ENCODE data around the gene RRP1B.
"Not testable (repeated sequence)": the region's sequence is repeated elsewhere in the genome, so short reads cannot be mapped to it uniquely, and the experiment has no call there.

RRP1B gene

GRCh38 chr21:43699492-43699777 is 40.1 kb downstream of the RRP1B start:
- not testable (repeated sequence) for H3K9me3 Mint-ChIP-seq, H3K27ac Mint-ChIP-seq, H3K27me3 Mint-ChIP-seq, H3K4me3 Mint-ChIP-seq
- Mint-ChIP-seq H3K4me1 (peaks cover 18% of the 10 kb centered on the region), H3K36me3 (peaks cover 15% of the 10 kb centered on the region)

DNA sequence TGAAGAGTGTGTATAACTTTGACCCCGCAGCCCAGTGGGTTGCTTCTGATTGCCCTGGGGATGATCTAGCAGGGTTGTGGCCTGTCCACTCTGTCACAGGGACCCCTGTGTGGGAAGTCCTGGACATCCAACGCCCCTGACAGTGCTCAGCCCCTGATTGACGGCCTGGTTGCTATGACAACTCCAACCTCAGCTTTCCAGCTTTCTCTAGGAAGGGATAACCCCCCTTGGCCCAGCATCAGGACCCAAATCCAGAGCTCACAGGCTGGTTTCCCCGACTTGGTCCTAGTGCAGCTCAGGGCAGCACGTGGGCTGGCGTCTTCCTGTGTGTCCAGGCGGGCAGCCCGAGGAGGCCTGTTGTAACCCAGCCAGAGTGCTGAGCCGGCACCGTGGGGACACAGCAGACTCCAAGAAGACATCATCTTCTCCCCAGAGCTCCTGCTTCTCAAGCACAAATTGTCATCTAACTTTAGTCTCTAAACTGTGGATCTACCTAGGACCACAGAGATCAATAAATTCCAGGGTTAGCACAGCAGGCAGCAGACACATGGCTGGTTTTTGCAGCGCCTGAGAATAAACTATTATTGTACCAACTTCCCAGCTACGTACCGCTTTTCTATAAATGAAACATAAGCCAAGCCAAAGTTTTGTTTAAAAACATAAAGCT is 40.7 kb downstream of the RRP1B start:
- Mint-ChIP-seq H3K36me3 (peaks cover 13% of the 10 kb centered on the region), H3K27ac (no peak overlapping the region), H3K4me1 (peaks cover 18% of the 10 kb centered on the region), H3K4me3 (no peak overlapping the region), H3K9me3 (no peaks in the 10 kb centered on the region), H3K27me3 (peaks cover 1% of the 10 kb centered on the region)

DNA sequence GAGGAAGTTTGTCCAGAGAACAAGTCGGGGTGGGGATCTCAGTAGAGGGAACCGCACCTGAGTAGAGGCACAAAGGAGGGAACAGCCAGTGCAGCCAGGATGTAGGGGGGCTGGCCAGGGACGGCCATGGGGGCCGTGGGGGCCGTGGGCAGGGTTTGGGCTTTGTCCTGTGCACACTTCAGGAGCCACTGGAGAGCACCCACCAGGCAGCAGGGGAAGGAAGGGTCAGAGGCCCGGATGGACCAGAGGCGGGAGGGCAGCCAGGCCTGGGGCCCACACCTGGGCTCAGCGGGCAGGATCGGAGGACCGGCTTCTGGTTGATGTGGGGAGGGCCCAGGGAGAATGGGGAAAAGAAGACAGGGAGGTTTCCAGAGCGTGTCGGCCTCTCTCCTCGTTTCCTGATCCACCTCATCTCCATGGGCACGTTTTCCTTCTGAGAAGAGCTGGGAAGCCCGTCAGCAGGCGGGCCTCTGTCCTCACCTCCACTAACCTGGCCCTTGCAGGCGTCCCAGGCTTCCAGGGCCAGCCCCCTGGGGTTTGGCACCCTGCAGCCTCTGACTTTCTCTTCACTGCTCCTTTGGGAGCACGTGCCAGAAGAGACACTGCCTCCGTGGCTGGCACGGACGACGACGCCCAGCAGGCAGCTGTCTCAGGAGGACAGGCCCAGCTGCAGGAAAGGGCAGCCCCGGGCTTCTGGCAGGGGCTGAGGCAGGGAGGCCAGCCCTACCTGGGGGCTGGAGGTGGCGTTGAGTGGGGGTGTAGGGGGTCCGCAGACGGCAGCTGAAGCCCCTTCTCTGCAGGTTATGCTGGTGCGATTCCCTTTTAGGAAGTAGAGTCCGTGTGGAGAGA is 42.8 kb downstream of the RRP1B start:
- Mint-ChIP-seq H3K27me3 (peaks cover 1% of the 10 kb centered on the region), H3K4me3 (no peak overlapping the region), H3K36me3 (peaks cover 3% of the 10 kb centered on the region), H3K27ac (no peak overlapping the region), H3K4me1 (peaks cover 14% of the 10 kb centered on the region), H3K9me3 (no peaks in the 10 kb centered on the region)

DNA sequence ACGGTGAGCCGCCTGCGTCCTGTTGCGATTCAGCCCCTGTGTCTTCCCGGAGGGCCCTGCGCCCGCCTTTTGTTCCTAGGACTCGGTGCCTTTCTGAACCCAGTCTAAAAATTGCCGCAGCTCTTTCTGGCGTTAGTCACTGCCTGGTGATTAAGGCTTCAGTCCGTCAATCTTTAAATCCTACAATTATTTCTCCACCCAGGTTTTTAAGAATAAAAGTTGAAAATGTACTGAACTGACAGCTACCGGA is 43.4 kb downstream of the RRP1B start:
- peaks cover 10% of the 10 kb centered on the region for H3K4me1 Mint-ChIP-seq
- H3K27ac Mint-ChIP-seq = no peak overlapping the region

DNA sequence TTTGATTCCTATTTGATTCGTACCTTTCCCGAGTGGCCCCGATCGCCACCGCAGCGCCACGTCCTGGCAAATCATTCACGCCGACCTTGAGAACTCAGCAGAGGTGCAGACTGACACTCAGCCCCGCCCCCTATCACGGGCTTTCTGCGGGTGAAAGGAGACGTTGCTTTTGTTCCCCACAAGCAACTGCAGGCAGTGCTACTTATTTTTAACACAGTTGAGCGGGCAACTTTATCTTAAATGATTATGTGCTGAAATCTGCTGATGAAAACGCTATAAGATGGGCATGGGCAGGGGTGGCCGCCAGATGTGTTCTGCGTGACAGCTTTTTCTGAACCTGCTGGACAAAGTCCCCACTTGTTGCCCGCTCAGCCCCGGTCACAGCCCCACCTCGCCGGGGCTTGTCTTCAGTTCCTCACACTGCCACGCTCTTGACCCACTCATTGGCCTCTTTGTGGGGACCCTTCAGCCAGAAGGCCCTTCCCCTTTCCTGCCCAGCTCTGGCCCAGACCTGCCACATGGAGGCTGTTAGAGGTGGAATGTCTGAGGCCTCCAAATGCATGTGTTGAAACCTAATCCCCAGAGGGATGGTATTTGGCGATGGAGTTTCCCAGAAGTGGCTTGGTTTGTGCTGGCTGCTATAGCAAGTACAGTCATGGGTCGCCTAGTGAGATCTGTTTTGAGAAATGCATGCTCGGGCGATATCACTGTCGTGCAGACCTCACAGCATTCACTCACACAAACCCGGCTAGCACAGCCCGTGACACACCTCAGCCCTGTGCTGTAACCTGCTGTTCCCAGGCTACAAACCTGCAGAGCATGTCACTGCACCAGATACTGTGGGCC is 43.9 kb downstream of the RRP1B start:
- no peaks in the 10 kb centered on the region for H3K36me3 Mint-ChIP-seq
- peak overlapping the region; percentile 76 for H3K4me3 Mint-ChIP-seq

More for the DNA sequence above, 43.4 kb downstream of the RRP1B start:
- peak overlapping the region; percentile 76 for H3K4me3 Mint-ChIP-seq
- H3K27me3 Mint-ChIP-seq = peaks cover 1% of the 10 kb centered on the region
- H3K9me3 Mint-ChIP-seq = no peaks in the 10 kb centered on the region
- peaks cover 2% of the 10 kb centered on the region for H3K36me3 Mint-ChIP-seq

DNA sequence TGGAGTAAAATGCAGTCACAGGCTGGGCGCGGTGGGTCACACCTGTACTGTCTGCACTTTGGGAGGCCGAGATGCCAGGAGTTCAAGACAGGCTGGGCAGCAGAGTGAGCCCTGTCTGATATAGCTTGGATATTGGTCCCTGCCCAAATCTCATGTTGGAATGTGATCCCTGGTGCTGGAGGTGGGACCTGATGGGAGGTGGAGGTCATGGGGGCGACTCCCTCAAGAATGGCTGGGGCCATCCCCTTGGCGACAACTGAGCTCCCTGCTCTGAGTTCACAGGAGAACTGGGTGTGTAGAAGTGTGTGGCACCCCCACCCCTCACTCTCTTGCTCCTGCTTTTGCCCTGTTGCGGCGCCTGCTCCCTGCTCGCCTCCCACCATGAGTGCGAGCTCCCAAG is 48.1 kb downstream of the RRP1B start:
- H3K27me3 Mint-ChIP-seq = peaks cover 3% of the 10 kb centered on the region
- H3K4me1 Mint-ChIP-seq = peaks cover 6% of the 10 kb centered on the region
- no peaks in the 10 kb centered on the region for H3K9me3 Mint-ChIP-seq
- no peaks in the 10 kb centered on the region for H3K36me3 Mint-ChIP-seq
- no peak overlapping the region for H3K27ac Mint-ChIP-seq
- H3K4me3 Mint-ChIP-seq = no peak overlapping the region

More for the DNA sequence above, 43.9 kb downstream of the RRP1B start:
- H3K4me1 Mint-ChIP-seq = peaks cover 6% of the 10 kb centered on the region
- peaks cover 1% of the 10 kb centered on the region for H3K27me3 Mint-ChIP-seq
- no peaks in the 10 kb centered on the region for H3K9me3 Mint-ChIP-seq
- no peak overlapping the region for H3K27ac Mint-ChIP-seq

GRCh38 chr21:43708745-43709381 is 49.5 kb downstream of the RRP1B start:
- H3K9me3 Mint-ChIP-seq = no peaks in the 10 kb centered on the region
- H3K4me1 Mint-ChIP-seq = no peaks in the 10 kb centered on the region
- no peaks in the 10 kb centered on the region for H3K36me3 Mint-ChIP-seq
- peaks cover 2% of the 10 kb centered on the region for H3K27me3 Mint-ChIP-seq
- no peak overlapping the region for H3K27ac Mint-ChIP-seq
- no peak overlapping the region for H3K4me3 Mint-ChIP-seq

DNA sequence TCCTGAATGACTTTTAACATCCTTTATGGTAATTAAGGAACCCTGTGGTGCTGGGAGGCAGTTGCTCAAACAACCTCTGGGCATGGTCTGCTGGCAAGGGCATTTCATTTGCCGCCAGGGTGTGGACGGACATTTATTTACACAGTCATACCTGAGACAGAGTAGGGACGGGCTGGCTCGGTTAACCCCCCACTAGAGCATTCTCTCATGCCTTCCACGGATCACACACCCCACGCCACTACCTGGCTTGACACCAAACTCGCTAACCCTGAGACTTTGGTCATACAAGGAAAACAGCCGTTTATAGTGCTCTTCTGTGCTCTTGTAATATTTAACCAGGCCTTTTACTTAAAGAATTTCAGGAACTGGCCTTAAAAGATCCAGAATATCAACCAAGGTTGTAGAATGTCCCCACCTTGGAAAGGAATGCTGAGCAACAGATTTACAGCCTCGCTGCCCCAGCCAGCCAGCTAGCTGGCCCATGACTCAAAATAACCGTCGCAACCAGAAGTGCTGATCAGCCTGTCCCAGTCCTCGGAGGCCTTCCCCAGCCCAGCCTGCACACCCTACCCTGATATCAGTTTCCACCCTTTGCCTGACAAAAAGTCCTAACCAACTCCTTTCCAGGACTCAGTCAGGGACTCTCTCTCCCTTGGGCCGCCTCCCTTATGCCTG is 53.0 kb downstream of the RRP1B start:
- H3K27me3 Mint-ChIP-seq = peaks cover 2% of the 10 kb centered on the region
- H3K4me1 Mint-ChIP-seq = no peaks in the 10 kb centered on the region
- H3K9me3 Mint-ChIP-seq = no peaks in the 10 kb centered on the region
- H3K27ac Mint-ChIP-seq = peak overlapping the region; percentile 59
- no peak overlapping the region for H3K4me3 Mint-ChIP-seq
- H3K36me3 Mint-ChIP-seq = no peaks in the 10 kb centered on the region

- not testable (repeated sequence) for H3K4me1 Mint-ChIP-seq, H3K9me3 Mint-ChIP-seq, H3K27ac Mint-ChIP-seq, H3K4me3 Mint-ChIP-seq, H3K27me3 Mint-ChIP-seq, H3K36me3 Mint-ChIP-seq
These were observed 53.8 kb downstream of the RRP1B start for GRCh38 chr21:43713123-43713522.

- no peak overlapping the region for H3K4me3 Mint-ChIP-seq
These were observed 57.2 kb downstream of the RRP1B start for GRCh38 chr21:43716376-43717165.

GRCh38 chr21:43717166-43717853 is 58.0 kb downstream of the RRP1B start:
- Mint-ChIP-seq H3K27ac (no peak overlapping the region), H3K36me3 (no peaks in the 10 kb centered on the region), H3K4me3 (peak overlapping the region; percentile 59), H3K9me3 (no peaks in the 10 kb centered on the region), H3K4me1 (peaks cover 19% of the 10 kb centered on the region), H3K27me3 (no peaks in the 10 kb centered on the region)

More at GRCh38 chr21:43716376-43717165, 57.2 kb downstream of the RRP1B start:
- Mint-ChIP-seq H3K4me1 (peaks cover 13% of the 10 kb centered on the region), H3K27me3 (no peaks in the 10 kb centered on the region), H3K9me3 (no peaks in the 10 kb centered on the region), H3K27ac (peak overlapping the region; percentile 23), H3K36me3 (no peaks in the 10 kb centered on the region)

- Mint-ChIP-seq H3K36me3 (no peaks in the 10 kb centered on the region), H3K27me3 (no peaks in the 10 kb centered on the region), H3K27ac (peak overlapping the region; percentile 38), H3K9me3 (no peaks in the 10 kb centered on the region), H3K4me1 (peaks cover 23% of the 10 kb centered on the region), H3K4me3 (peak overlapping the region; percentile 85)
These were observed 58.9 kb downstream of the RRP1B start for GRCh38 chr21:43717967-43718871.
